Inflammatory macrophage (primary cell): ENCODE measurements around the gene AGK.
"Not testable (repeated sequence)": the region's sequence is repeated elsewhere in the genome, so short reads cannot be mapped to it uniquely, and the experiment has no call there.

ENCODE experiments used
- DNase-seq, 2 donors: peaks; one replicate each; pipeline ENCODE4 v3.0.0-alpha.2; 2020 to 2022

AGK gene

DNA sequence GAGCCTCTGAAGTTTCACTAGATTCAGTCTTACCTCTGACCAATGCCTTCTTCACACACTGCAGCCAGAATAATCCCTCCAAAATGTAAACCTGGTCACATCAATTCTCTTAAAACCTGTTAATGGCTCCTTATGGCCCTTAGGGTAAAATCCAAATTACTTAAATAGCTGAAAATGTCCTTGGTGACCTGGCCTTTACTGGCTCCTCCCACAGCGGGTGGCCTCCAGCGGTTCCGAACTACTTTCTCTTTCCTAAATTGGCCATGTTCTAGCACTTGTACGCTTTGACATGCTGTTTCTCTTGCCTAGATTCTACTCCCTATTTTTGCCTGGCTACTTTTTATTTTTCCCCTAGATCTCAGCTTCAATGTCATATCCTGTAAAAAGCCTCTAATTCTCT, 36.1 kb downstream of the AGK start:
- DNase-seq: no peak

DNA sequence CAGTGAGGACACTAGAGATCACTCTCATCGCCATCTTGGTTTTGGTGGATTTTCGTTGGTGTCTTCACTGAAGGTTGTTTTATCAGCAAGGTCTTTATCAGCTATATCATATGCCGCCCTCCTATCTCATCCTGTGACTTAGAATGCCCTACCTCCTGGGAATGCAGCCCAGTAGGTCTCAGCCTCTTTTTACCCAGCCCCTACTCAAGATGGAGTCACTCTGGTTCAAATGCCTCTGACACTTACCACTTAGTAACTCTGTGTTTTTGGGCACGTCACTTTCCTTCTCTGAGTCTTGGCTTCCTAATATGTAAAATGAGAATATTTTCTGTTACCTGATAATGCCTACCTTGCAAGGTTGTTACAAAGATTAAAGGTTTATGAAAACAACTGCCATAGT, 37.7 kb downstream of the AGK start:
- DNase-seq: no peak

DNA sequence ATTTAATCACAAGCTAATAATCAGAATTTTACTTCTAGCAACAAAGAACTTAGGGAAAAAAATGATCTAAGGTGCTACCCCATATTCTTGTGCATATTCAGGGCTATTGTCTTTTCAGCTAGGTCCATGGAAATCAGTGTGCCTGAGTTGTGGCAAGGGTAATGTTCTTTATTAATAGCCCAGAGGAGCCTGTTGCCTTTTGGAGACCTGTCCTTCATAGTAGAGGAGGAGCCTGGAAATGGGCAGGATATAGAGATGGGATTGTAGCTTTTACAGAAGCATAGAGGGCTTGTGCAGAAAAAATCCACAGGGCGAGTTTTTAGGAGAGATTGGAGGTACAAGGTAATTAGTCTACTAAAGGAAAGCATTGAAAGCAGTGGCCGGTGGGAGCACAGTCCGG, 38.9 kb downstream of the AGK start:
- DNase-seq: no peak

GRCh38 chr7:141590666-141591065, 39.5 kb downstream of the AGK start:
- DNase-seq: no peak

- DNase-seq: no peak
Observed at GRCh38 chr7:141593134-141593533, 41.9 kb downstream of the AGK start.

- no peak for DNase-seq
Observed at GRCh38 chr7:141597966-141598365, 46.8 kb downstream of the AGK start.

DNA sequence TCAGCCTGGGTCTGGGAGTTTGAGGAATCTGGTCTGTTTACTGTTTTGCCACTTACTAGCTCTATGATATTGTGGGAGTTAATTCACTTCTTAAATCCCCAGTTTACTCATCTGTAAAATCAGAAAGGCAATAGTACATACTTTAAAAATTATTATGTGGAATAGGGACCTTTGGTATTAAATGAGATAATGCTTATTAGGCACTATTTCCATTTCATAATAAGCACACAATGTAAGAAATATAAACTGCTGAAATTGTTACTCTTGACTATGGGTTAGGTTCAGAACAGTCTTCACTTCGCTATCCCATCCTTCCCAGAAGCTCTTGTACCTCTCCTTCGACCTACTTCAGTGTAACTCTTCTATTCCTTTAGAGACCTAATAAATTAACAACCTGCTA, 47.2 kb downstream of the AGK start:
- DNase-seq: no peak

DNA sequence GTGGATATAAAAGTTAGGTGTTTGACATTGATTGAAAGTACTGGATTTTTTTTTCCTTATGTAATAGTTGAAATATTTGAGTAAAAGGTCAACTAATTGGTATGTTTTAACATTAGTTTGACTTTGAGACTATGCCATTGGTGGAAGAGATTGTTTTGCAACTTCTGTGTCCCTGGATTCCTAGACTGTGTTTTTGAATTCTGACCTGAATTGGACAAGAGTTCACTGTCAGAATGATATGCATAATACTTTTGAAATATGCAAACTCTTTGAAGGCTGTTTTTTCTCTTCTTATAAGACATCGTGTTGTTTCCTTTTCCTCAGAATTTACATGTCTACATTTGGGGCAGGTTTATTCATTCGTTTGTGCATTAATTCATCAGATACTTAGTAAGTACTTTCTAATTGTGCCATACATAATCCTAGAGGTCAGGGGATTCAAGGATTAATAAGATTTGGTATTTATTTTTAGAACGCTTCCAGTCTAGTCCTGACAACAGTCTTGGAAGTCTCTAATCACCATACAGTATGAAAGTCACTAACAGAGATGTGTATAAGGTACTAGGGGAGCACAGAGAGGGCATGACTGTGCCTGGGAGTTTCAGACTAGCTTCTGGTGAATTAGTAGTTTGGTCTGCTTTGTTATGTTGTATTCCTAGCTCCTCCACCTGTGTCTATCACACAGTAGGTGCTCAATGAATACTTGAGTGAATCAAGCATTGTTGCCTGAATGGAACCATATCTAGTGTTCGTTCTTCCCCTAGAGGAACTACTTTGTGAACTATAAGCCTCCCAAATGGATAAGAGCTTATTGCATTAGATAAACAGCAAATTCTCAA, 49.2 kb downstream of the AGK start:
- DNase-seq: no peak

- DNase-seq: no peak
Observed at GRCh38 chr7:141609576-141609975, 58.4 kb downstream of the AGK start.

GRCh38 chr7:141610671-141611070, 59.5 kb downstream of the AGK start:
- DNase-seq: no peak

- DNase-seq: no peak
Observed at GRCh38 chr7:141612861-141613260, 61.7 kb downstream of the AGK start.

GRCh38 chr7:141617280-141617679, 66.1 kb downstream of the AGK start:
- DNase-seq: no peak

DNA sequence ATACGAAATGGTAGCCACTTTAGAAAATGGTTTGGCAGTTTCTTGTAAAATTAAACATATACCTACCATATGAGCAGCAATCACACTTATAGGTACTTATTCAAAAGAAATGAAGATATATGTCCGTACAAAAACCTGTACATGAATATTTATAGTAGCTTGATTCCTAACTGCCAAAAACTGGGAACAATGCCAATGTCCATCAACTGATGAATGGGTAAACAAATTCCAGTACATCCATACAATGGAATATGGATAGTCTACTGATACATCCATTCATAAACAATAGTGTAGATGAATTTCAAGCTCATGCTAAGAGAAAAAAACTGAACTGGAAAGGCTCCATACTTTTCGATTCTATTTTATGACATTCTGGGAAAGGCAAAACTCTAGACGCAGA, 68.5 kb downstream of the AGK start:
- DNase-seq: no peak

DNA sequence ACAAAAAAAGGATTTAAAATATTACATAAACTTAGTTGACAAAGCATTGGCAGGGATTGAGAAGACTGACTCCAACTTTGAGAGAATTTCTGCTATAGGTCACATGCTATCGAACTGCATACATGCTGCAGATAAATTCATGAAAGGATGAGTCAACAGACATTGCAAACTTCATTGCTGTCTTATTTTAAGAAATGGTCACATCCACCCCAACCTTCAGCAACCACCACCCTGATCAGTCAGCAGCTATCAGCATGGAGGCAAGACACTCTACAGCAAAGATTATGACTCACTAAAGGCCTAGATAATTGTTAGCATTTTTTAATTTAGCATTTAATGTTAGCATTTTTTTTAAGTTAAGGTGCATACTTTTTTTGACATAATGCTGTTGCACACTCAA, 73.6 kb downstream of the AGK start:
- no peak for DNase-seq

- DNase-seq: no peak
Observed at GRCh38 chr7:141630621-141631020, 79.4 kb downstream of the AGK start.

GRCh38 chr7:141631525-141631924, 80.3 kb downstream of the AGK start:
- DNase-seq: no peak

DNA sequence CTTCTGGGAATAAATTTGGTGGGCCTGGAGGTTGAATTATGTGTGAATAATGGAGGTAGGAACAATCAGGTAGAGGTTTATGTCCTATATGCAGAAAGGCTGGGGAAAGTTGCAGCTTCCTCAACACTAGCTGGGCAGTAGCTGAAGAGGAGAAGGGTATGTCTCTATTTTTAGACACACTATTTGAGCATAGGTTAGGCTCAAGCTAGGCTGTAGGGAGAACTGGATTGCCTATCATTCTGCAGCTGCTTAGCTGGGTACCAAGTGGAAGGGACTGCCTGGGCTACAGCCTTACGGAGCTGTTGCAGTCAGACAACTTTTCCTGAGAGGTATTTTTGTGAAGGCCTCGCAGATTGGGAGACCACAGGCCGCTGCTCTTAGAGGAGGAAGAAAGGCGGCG, 82.9 kb downstream of the AGK start:
- no peak for DNase-seq

- DNase-seq: no peak
Observed at GRCh38 chr7:141636053-141636452, 84.8 kb downstream of the AGK start.

- no peak for DNase-seq
Observed at GRCh38 chr7:141640239-141640840, 89.1 kb downstream of the AGK start.

DNA sequence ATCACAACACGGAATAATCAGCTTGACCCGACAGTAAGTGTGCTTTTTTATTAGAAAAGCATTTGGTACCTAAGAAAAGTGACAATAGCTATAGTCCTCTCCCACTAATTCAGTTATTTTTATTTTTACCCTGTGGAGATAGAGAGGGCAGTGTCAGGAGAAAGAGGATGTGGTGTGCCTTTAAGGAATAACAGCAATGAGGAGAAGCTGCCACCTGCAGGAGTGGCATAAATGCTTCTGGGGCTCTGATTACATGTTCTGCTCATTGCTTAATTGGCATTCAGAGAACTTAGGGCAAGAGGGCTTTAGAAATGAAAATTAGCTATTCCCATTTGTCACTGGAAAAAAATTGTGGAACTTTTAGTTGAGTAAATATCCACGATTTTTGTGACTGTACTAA, 90.7 kb downstream of the AGK start:
- no peak for DNase-seq

DNA sequence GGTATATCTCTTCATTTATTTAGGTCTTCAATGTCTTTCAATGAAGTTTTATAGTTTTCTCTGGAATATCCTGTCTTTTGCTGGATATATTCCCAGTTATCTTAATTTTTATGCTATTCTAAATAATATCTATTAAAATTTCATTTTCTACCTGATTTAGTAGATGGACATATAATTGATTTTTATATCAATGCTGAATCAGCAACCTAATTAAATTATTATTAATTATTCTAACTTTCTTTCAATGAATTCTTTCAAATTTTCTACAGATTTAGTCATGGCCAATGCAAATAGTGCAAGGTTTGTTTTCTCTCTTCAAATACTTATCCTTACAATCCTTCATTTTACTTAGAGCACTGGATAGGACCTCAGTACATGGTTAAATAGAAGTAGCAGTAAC, 94.0 kb downstream of the AGK start:
- no peak for DNase-seq

DNA sequence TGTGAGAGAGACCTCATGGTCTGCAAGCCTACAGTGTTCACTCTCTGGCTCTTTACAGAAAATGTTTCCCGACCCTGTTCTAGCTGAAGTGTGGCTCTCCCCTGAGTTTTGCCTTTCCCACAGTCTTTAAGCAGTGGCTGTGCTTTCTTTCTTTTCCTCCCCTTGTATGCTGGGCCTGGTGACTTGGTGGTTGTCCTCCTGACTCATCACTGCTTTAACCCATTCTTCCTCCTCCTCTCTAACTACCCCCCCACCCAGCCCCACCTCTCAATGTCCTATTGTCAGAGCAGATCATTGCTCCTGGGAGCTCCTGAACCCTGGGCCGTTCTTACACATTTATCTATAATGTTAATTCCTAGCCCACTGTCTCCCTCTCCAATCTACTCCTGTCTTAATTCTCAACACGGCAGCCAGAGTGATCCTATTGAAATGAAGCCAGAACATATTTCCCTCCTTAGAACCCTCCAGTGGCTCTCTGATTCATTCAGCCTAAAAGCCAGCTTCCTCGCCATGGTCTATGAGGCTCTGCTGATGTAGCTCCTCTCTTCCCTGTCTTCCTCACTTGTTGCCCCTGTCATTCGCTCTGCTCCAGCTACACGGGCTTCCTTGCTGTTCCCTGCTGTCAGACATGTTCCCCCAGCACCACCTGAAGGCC, 95.7 kb downstream of the AGK start:
- DNase-seq: no peak

- not testable (repeated sequence) for DNase-seq
Observed at GRCh38 chr7:141647701-141648100, 96.5 kb downstream of the AGK start.
